ENCODE data around the gene HDAC8. TPM values are rescaled to one million over a fixed set of nuclear protein-coding genes. Genes with fewer than 3 reads are reported as not detected.
"Not testable (repeated sequence)": the region's sequence is repeated elsewhere in the genome, so short reads cannot be mapped to it uniquely, and the experiment has no call there.

HDAC8 gene
- total RNA-seq, 1 donor from 2014 or later = 29.2 TPM

- H3K9me3 Mint-ChIP-seq = peaks cover 3% of the 10 kb centered on the region
- H3K36me3 Mint-ChIP-seq (ENCODE audit: low read depth) = peaks cover 18% of the 10 kb centered on the region
- no peaks in the 10 kb centered on the region for H3K27me3 Mint-ChIP-seq
- intact Hi-C loops (cut with micrococcal nuclease) = no loop called here
- no peak overlapping the region for H3K27ac Mint-ChIP-seq
- H3K4me3 Mint-ChIP-seq = no peak overlapping the region
- H3K4me1 Mint-ChIP-seq = no peaks in the 10 kb centered on the region
- DNase-seq = no peak
These were observed 106.8 kb downstream of the HDAC8 start for GRCh38 chrX:72465889-72466288.

- no peaks in the 10 kb centered on the region for H3K4me1 Mint-ChIP-seq
- H3K9me3 Mint-ChIP-seq = no peaks in the 10 kb centered on the region
- DNase-seq = no peak
- no peak overlapping the region for H3K27ac Mint-ChIP-seq
- H3K36me3 Mint-ChIP-seq (ENCODE audit: low read depth) = peaks cover 14% of the 10 kb centered on the region
- intact Hi-C loops (cut with micrococcal nuclease) = no loop called here
- no peak overlapping the region for H3K4me3 Mint-ChIP-seq
- no peaks in the 10 kb centered on the region for H3K27me3 Mint-ChIP-seq
These were observed 110.9 kb downstream of the HDAC8 start for GRCh38 chrX:72461766-72462165.

GRCh38 chrX:72461288-72461687 lies 111.4 kb downstream of the HDAC8 start:
- H3K4me3 Mint-ChIP-seq = no peak overlapping the region
- intact Hi-C loops (cut with micrococcal nuclease) = no loop called here

GRCh38 chrX:72460715-72461114 lies 111.9 kb downstream of the HDAC8 start:
- no peak overlapping the region for H3K27ac Mint-ChIP-seq
- H3K4me1 Mint-ChIP-seq = no peaks in the 10 kb centered on the region
- peaks cover 14% of the 10 kb centered on the region for H3K36me3 Mint-ChIP-seq (ENCODE audit: low read depth)
- no peaks in the 10 kb centered on the region for H3K9me3 Mint-ChIP-seq
- no peak overlapping the region for H3K4me3 Mint-ChIP-seq
- intact Hi-C loops (cut with micrococcal nuclease) = no loop called here
- DNase-seq = no peak
- no peaks in the 10 kb centered on the region for H3K27me3 Mint-ChIP-seq

More at GRCh38 chrX:72461288-72461687, 111.4 kb downstream of the HDAC8 start:
- Mint-ChIP-seq H3K27ac (no peak overlapping the region), H3K27me3 (no peaks in the 10 kb centered on the region), H3K4me1 (no peaks in the 10 kb centered on the region), H3K9me3 (no peaks in the 10 kb centered on the region), H3K36me3 (ENCODE audit: low read depth) (peaks cover 14% of the 10 kb centered on the region)
- DNase-seq = no peak

GRCh38 chrX:72449034-72449433 lies 123.6 kb downstream of the HDAC8 start:
- not testable (repeated sequence) for H3K4me3 Mint-ChIP-seq, H3K27ac Mint-ChIP-seq

GRCh38 chrX:72440764-72441163 lies 131.9 kb downstream of the HDAC8 start:
- H3K4me1 Mint-ChIP-seq; H3K27ac Mint-ChIP-seq; DNase-seq; H3K27me3 Mint-ChIP-seq; H3K4me3 Mint-ChIP-seq; intact Hi-C loops (cut with micrococcal nuclease); H3K9me3 Mint-ChIP-seq: not testable (repeated sequence)
- H3K36me3 Mint-ChIP-seq (ENCODE audit: low read depth) = peaks cover 33% of the 10 kb centered on the region

More at GRCh38 chrX:72449034-72449433, 123.6 kb downstream of the HDAC8 start:
- peaks cover 26% of the 10 kb centered on the region for H3K36me3 Mint-ChIP-seq (ENCODE audit: low read depth)
- intact Hi-C loops (cut with micrococcal nuclease); H3K4me1 Mint-ChIP-seq; H3K9me3 Mint-ChIP-seq; DNase-seq; H3K27me3 Mint-ChIP-seq: not testable (repeated sequence)

- Mint-ChIP-seq H3K4me3 (no peak overlapping the region), H3K9me3 (peaks cover 9% of the 10 kb centered on the region), H3K36me3 (ENCODE audit: low read depth) (peaks cover 47% of the 10 kb centered on the region), H3K27me3 (no peaks in the 10 kb centered on the region), H3K27ac (no peak overlapping the region), H3K4me1 (no peaks in the 10 kb centered on the region)
- intact Hi-C loops (cut with micrococcal nuclease) = no loop called here
- no peak for DNase-seq
These were observed 136.6 kb downstream of the HDAC8 start for GRCh38 chrX:72436010-72436409.

GRCh38 chrX:72430405-72430968 lies 142.2 kb downstream of the HDAC8 start:
- Mint-ChIP-seq H3K4me1 (no peaks in the 10 kb centered on the region), H3K36me3 (ENCODE audit: low read depth) (peaks cover 26% of the 10 kb centered on the region), H3K4me3 (no peak overlapping the region), H3K27me3 (no peaks in the 10 kb centered on the region), H3K27ac (no peak overlapping the region), H3K9me3 (peaks cover 4% of the 10 kb centered on the region)
- DNase-seq = no peak
- intact Hi-C loops (cut with micrococcal nuclease) = no loop called here

- no peak overlapping the region for H3K4me3 Mint-ChIP-seq
- peaks cover 15% of the 10 kb centered on the region for H3K36me3 Mint-ChIP-seq (ENCODE audit: low read depth)
- no peak for DNase-seq
- peaks cover 19% of the 10 kb centered on the region for H3K9me3 Mint-ChIP-seq
- H3K27me3 Mint-ChIP-seq = no peaks in the 10 kb centered on the region
- intact Hi-C loops (cut with micrococcal nuclease) = no loop called here
- H3K4me1 Mint-ChIP-seq = no peaks in the 10 kb centered on the region
- no peak overlapping the region for H3K27ac Mint-ChIP-seq
These were observed 150.8 kb downstream of the HDAC8 start for GRCh38 chrX:72421797-72422196.

GRCh38 chrX:72409993-72410392 lies 162.7 kb downstream of the HDAC8 start:
- peaks cover 4% of the 10 kb centered on the region for H3K9me3 Mint-ChIP-seq
- no peak overlapping the region for H3K4me3 Mint-ChIP-seq
- H3K27ac Mint-ChIP-seq = no peak overlapping the region
- no peaks in the 10 kb centered on the region for H3K27me3 Mint-ChIP-seq
- peaks cover 10% of the 10 kb centered on the region for H3K4me1 Mint-ChIP-seq
- no peak for DNase-seq
- intact Hi-C loops (cut with micrococcal nuclease) = no loop called here
- H3K36me3 Mint-ChIP-seq (ENCODE audit: low read depth) = peaks cover 19% of the 10 kb centered on the region

- DNase-seq = no peak
- no peak overlapping the region for H3K27ac Mint-ChIP-seq
- no peaks in the 10 kb centered on the region for H3K27me3 Mint-ChIP-seq
- H3K4me3 Mint-ChIP-seq = no peak overlapping the region
- H3K4me1 Mint-ChIP-seq = peaks cover 10% of the 10 kb centered on the region
- intact Hi-C loops (cut with micrococcal nuclease) = no loop called here
- H3K36me3 Mint-ChIP-seq (ENCODE audit: low read depth) = peaks cover 18% of the 10 kb centered on the region
- H3K9me3 Mint-ChIP-seq = no peaks in the 10 kb centered on the region
These were observed 163.8 kb downstream of the HDAC8 start for GRCh38 chrX:72408885-72409284.

GRCh38 chrX:72405136-72405535 lies 167.5 kb downstream of the HDAC8 start:
- H3K9me3 Mint-ChIP-seq; H3K4me3 Mint-ChIP-seq; H3K27me3 Mint-ChIP-seq; intact Hi-C loops (cut with micrococcal nuclease); H3K27ac Mint-ChIP-seq; H3K4me1 Mint-ChIP-seq; DNase-seq: not testable (repeated sequence)
- peaks cover 14% of the 10 kb centered on the region for H3K36me3 Mint-ChIP-seq (ENCODE audit: low read depth)

- Mint-ChIP-seq H3K27ac (no peak overlapping the region), H3K9me3 (peaks cover 4% of the 10 kb centered on the region), H3K4me3 (no peak overlapping the region), H3K27me3 (no peaks in the 10 kb centered on the region), H3K36me3 (ENCODE audit: low read depth) (peaks cover 11% of the 10 kb centered on the region), H3K4me1 (no peaks in the 10 kb centered on the region)
- intact Hi-C loops (cut with micrococcal nuclease) = no loop called here
- DNase-seq = no peak
These were observed 170.0 kb downstream of the HDAC8 start for GRCh38 chrX:72402614-72403013.

GRCh38 chrX:72399816-72400215 lies 172.8 kb downstream of the HDAC8 start:
- no peak overlapping the region for H3K27ac Mint-ChIP-seq
- H3K27me3 Mint-ChIP-seq = no peaks in the 10 kb centered on the region
- H3K4me3 Mint-ChIP-seq = no peak overlapping the region
- no peak for DNase-seq
- H3K4me1 Mint-ChIP-seq = no peaks in the 10 kb centered on the region
- intact Hi-C loops (cut with micrococcal nuclease) = no loop called here
- peaks cover 6% of the 10 kb centered on the region for H3K36me3 Mint-ChIP-seq (ENCODE audit: low read depth)
- peaks cover 4% of the 10 kb centered on the region for H3K9me3 Mint-ChIP-seq

- H3K27ac Mint-ChIP-seq = no peak overlapping the region
- H3K36me3 Mint-ChIP-seq (ENCODE audit: low read depth) = peaks cover 4% of the 10 kb centered on the region
- H3K4me3 Mint-ChIP-seq = no peak overlapping the region
- DNase-seq = no peak
- peaks cover 4% of the 10 kb centered on the region for H3K9me3 Mint-ChIP-seq
- H3K27me3 Mint-ChIP-seq = no peaks in the 10 kb centered on the region
- H3K4me1 Mint-ChIP-seq = no peaks in the 10 kb centered on the region
- intact Hi-C loops (cut with micrococcal nuclease) = no loop called here
These were observed 176.5 kb downstream of the HDAC8 start for GRCh38 chrX:72396117-72396516.

All from activated CD4-positive, alpha-beta T cell treated with anti-CD3 and anti-CD28 coated beads, Interleukin-2, amount 10 ng/mL, durations not matched to agents 24 days and 14 days (primary cell).